SK-N-SH (cell line): ENCODE measurements around the gene PAXIP1. TPM values are rescaled to one million over a fixed set of nuclear protein-coding genes. Genes with fewer than 3 reads are reported as not detected.

Experiments
- CTCF ChIA-PET: fragments of 300-600, 350-600 bp; formaldehyde crosslinking; extraction: SDS; loops from one replicate; lab custom pipeline; 2021; lab: Yijun Ruan, JAX
- POLR2A ChIA-PET: fragments of 350-600 bp; sonication (Branson Sonifier 250); formaldehyde crosslinking; extraction: SDS; loops from one replicate; lab custom pipeline; 2020; ENCODE audit warnings: antibody characterized with exemption, inconsistent platforms; lab: Yijun Ruan, JAX
- DNase-seq: peaks from one replicate; pipeline ENCODE4 v3.0.0; 2012
- H2AFZ ChIP-seq: fragments of 200-600 bp; sonication (generic); 2 replicates; pipeline ENCODE4 v1.8.1; 2016; ENCODE audit warnings: antibody characterized with exemption, mild to moderate bottlenecking, low read depth
- H3F3A ChIP-seq: fragments of 200-600 bp; sonication (generic); replicated peaks from 2 replicates; pipeline ENCODE3; 2016; ENCODE audit warnings: antibody characterized with exemption, mild to moderate bottlenecking; ENCODE audit not compliant: insufficient read depth
- H3K27ac ChIP-seq, 2 experiments: fragments of 200-500 bp in 1 of 2; fragments of 200-600 bp in 1 of 2; sonication (Bioruptor generic) in 1 of 2; sonication (generic), shearing (Covaris generic) in 1 of 2; 2 replicates each; pipeline versions ENCODE4 v1.5.1 to v1.6.1; 2014 to 2016; ENCODE audit warnings: low read depth in 2 of 2, inconsistent platforms in 1 of 2, low read length in 1 of 2, mild to moderate bottlenecking in 1 of 2, mixed read lengths in 1 of 2
- H3K27me3 ChIP-seq: fragments of 200-600 bp; sonication (generic), shearing (Covaris generic); 2 replicates; pipeline ENCODE4 v1.6.1; 2016; ENCODE audit warnings: mixed run types; ENCODE audit not compliant: insufficient read depth
- H3K36me3 ChIP-seq, 2 experiments: fragments of 200-500 bp in 1 of 2; fragments of 200-600 bp in 1 of 2; sonication (Bioruptor generic) in 1 of 2; sonication (generic) in 1 of 2; replicated peaks in 1 of 2; 2 replicates each; pipeline versions ENCODE3 to v1.5.1; 2014 to 2016; ENCODE audit warnings: low read length in 1 of 2, mild to moderate bottlenecking in 1 of 2; ENCODE audit not compliant: insufficient read depth in 2 of 2, control insufficient read depth in 1 of 2
- H3K4me1 ChIP-seq, 2 experiments: fragments of 200-500 bp in 1 of 2; fragments of 200-600 bp in 1 of 2; sonication (Bioruptor generic) in 1 of 2; sonication (generic), shearing (Covaris generic) in 1 of 2; 2 replicates each; pipeline versions ENCODE4 v1.5.1 to v1.6.1; 2014 to 2016; ENCODE audit warnings: low read depth in 1 of 2, low read length in 1 of 2, mixed run types in 1 of 2; ENCODE audit not compliant: insufficient read depth in 2 of 2, control insufficient read depth in 1 of 2
- H3K4me2 ChIP-seq: fragments of 200-600 bp; sonication (generic), shearing (Covaris generic); 2 replicates; pipeline ENCODE4 v1.6.1; 2017; ENCODE audit warnings: mixed run types
- H3K4me3 ChIP-seq, 2 experiments: fragments of 200-500 bp in 1 of 2; fragments of 200-600 bp in 1 of 2; sonication (Bioruptor generic) in 1 of 2; sonication (generic), shearing (Covaris generic) in 1 of 2; 2 replicates each; pipeline versions ENCODE4 v1.5.1 to v1.8.1; 2014 to 2016; ENCODE audit warnings: low read depth in 2 of 2, inconsistent platforms in 1 of 2, low read length in 1 of 2, mild to moderate bottlenecking in 1 of 2, mixed read lengths in 1 of 2, moderate library complexity in 1 of 2
- H3K79me2 ChIP-seq: fragments of 200-600 bp; sonication (generic); 2 replicates; pipeline ENCODE4 v1.8.1; 2017; ENCODE audit warnings: mild to moderate bottlenecking; ENCODE audit not compliant: insufficient read depth
- H3K9ac ChIP-seq: fragments of 200-600 bp; sonication (generic); 2 replicates; pipeline ENCODE4 v1.6.1; 2017; ENCODE audit warnings: mixed run types
- H3K9me2 ChIP-seq: fragments of 200-600 bp; sonication (generic); 2 replicates; pipeline ENCODE4 v1.6.1; 2017; ENCODE audit warnings: mixed run types
- H3K9me3 ChIP-seq: fragments of 200-600 bp; sonication (generic); 2 replicates; pipeline ENCODE4 v1.6.1; 2017; ENCODE audit warnings: mixed run types, mild to moderate bottlenecking, moderate library complexity
- H4K20me1 ChIP-seq: fragments of 200-600 bp; sonication (generic); 2 replicates; pipeline ENCODE4 v1.6.1; 2017; ENCODE audit warnings: mild to moderate bottlenecking, mixed run types; ENCODE audit not compliant: insufficient read depth
- CTCF ChIP-seq: fragments of 200-600 bp; sonication (generic); IDR thresholded peaks from 2 replicates; pipeline ENCODE4 v1.6.1; 2017; ENCODE audit warnings: antibody characterized with exemption, mild to moderate bottlenecking, moderate library complexity
- ELF1 ChIP-seq: IDR thresholded peaks from 2 replicates; pipeline ENCODE4 v1.4.0; 2012
- EP300 ChIP-seq, 2 experiments: IDR thresholded peaks; 2 replicates each; pipeline versions ENCODE4 v1.4.0 to v1.6.1; 2012; ENCODE audit warnings: borderline replicate concordance in 1 of 2, low read depth in 1 of 2, low read length in 1 of 2
- FOSL2 ChIP-seq: IDR thresholded peaks from 2 replicates; pipeline ENCODE4 v1.4.0; 2012; ENCODE audit warnings: low read depth, mild to moderate bottlenecking, moderate library complexity, borderline replicate concordance
- GATA2 ChIP-seq: sonication (generic); formaldehyde crosslinking; IDR thresholded peaks from 2 replicates; pipeline ENCODE4 v1.5.0; 2020; ENCODE audit warnings: mild to moderate bottlenecking, missing genetic modification reagents
- MEF2A ChIP-seq: IDR thresholded peaks from 2 replicates; pipeline ENCODE4 v1.4.0; 2012; ENCODE audit warnings: low read depth, borderline replicate concordance
- MXI1 ChIP-seq: IDR thresholded peaks from 2 replicates; pipeline ENCODE4 v1.6.1; 2012; ENCODE audit warnings: mild to moderate bottlenecking, low read depth, low read length, improper control_type of control experiment
- NFIC ChIP-seq: IDR thresholded peaks from 2 replicates; pipeline ENCODE4 v1.4.0; 2012; ENCODE audit warnings: borderline replicate concordance
- PBX3 ChIP-seq: IDR thresholded peaks from 2 replicates; pipeline ENCODE4; 2012
- RAD21 ChIP-seq: IDR thresholded peaks from 2 replicates; pipeline ENCODE4 v1.6.1; 2012; ENCODE audit warnings: mild to moderate bottlenecking, low read length
- RFX5 ChIP-seq: IDR thresholded peaks from 2 replicates; pipeline ENCODE4 v1.6.1; 2012; ENCODE audit warnings: mild to moderate bottlenecking, improper control_type of control experiment, low read length
- RXRA ChIP-seq: IDR thresholded peaks from 2 replicates; pipeline ENCODE4 v1.4.0; 2012; ENCODE audit warnings: low read depth, mild to moderate bottlenecking, borderline replicate concordance
- SMC3 ChIP-seq: IDR thresholded peaks from 2 replicates; pipeline ENCODE4 v1.6.1; 2012; ENCODE audit warnings: low read depth, low read length, improper control_type of control experiment
- TAF1 ChIP-seq: IDR thresholded peaks from 2 replicates; pipeline ENCODE4 v1.6.1; 2012; ENCODE audit warnings: low read depth, mild to moderate bottlenecking, low read length, moderate library complexity, borderline replicate concordance
- USF1 ChIP-seq: IDR thresholded peaks from 2 replicates; pipeline ENCODE4 v1.4.0; 2012; ENCODE audit warnings: low read depth, borderline replicate concordance
- WGBS: methylation state at CpG from one replicate; pipeline ENCODE4 v1.1.6; 2017; ENCODE audit warnings: low lambda C conversion rate; 5-methylcytosine and 5-hydroxymethylcytosine counted together
- polyA plus RNA-seq, 3 experiments: library from polyadenylated mRNA; depleted of rRNA; stranded (reverse); fragments of >200 nt; gene quantifications; 2 replicates each; pipeline ENCODE4 v1.2.3, GENCODE V29; 2012

Gene PAXIP1
- polyA plus RNA-seq, 1 of the 3 experiments (the other 2 are of a cell fraction) = 9.2 TPM

GRCh38 chr7:154907651-154908620 is 95.0 kb downstream of the PAXIP1 start:
- no peaks in the 10 kb centered on the region for H3K9me3 ChIP-seq
- H3K4me2 ChIP-seq = no peak overlapping the region
- no peaks in the 10 kb centered on the region for H4K20me1 ChIP-seq
- H3F3A ChIP-seq = no peaks in the 10 kb centered on the region
- peak; percentile 16 for DNase-seq
- no peaks in the 10 kb centered on the region for H3K79me2 ChIP-seq
- TF ChIP-seq MEF2A (no peak), SMC3 (no peak), USF1 (no peak), CTCF (no peak), EP300 (IDR thresholded peaks at IDR 0.05; ENCODE audit: borderline replicate concordance in 1 of 2, low read depth in 1 of 2, low read length in 1 of 2) (no peak), RFX5 (no peak)
- H3K36me3 ChIP-seq = no peaks in the 10 kb centered on the region
- no peak overlapping the region for H3K27ac ChIP-seq
- CTCF ChIA-PET = interaction anchor here (2.4 to 3.5 kb wide), 2 partner anchors 7 to 19 kb away, joined by 15 read pairs; no protein-coding TSS in a partner anchor
- WGBS = 41% methylated on average over 18 of the region's 21 CpGs
- H3K9me2 ChIP-seq = no peaks in the 10 kb centered on the region
- no peak overlapping the region for H3K9ac ChIP-seq
- POLR2A ChIA-PET = no interaction called here
- no peak overlapping the region for H2AFZ ChIP-seq
- H3K4me3 ChIP-seq = no peak overlapping the region
- H3K27me3 ChIP-seq = no peaks in the 10 kb centered on the region
- no peaks in the 10 kb centered on the region for H3K4me1 ChIP-seq

- ChIA-PET CTCF (interaction anchor here (2.3 to 3.5 kb wide), 3 partner anchors 8 to 438 kb away, joined by 8 to 15 read pairs (median 15); no protein-coding TSS in a partner anchor), POLR2A (no interaction called here)
- no peaks in the 10 kb centered on the region for H4K20me1 ChIP-seq
- H3K4me3 ChIP-seq = no peak overlapping the region
- no peaks in the 10 kb centered on the region for H3K9me2 ChIP-seq
- no peak overlapping the region for H3K4me2 ChIP-seq
- H2AFZ ChIP-seq = no peak overlapping the region
- H3K79me2 ChIP-seq = no peaks in the 10 kb centered on the region
- H3F3A ChIP-seq = no peaks in the 10 kb centered on the region
- H3K9ac ChIP-seq = no peak overlapping the region
- no peaks in the 10 kb centered on the region for H3K27me3 ChIP-seq
- no peak overlapping the region for H3K27ac ChIP-seq
- no peak for TF ChIP-seq PBX3
- TF ChIP-seq EP300 (IDR thresholded peaks at IDR 0.05; ENCODE audit: borderline replicate concordance in 1 of 2, low read depth in 1 of 2, low read length in 1 of 2) = no peak
- TF ChIP-seq MEF2A = no peak
- no peak for TF ChIP-seq GATA2 (CRISPR knock-in tag)
- TF ChIP-seq RAD21 = no peak
- no peak for TF ChIP-seq ELF1
- TF ChIP-seq RXRA = no peak
- no peak for TF ChIP-seq NFIC
- TF ChIP-seq RFX5 = no peak
- no peak for TF ChIP-seq TAF1
- no peak for TF ChIP-seq FOSL2
- no peak for TF ChIP-seq MXI1
- H3K4me1 ChIP-seq = no peaks in the 10 kb centered on the region
- 76% methylated on average over 20 of the region's 41 CpGs for WGBS
- no peaks in the 10 kb centered on the region for H3K9me3 ChIP-seq
- no peaks in the 10 kb centered on the region for H3K36me3 ChIP-seq
- DNase-seq = no peak
Measured at GRCh38 chr7:154906736-154907355, 96.1 kb downstream of the PAXIP1 start.
